Bronchial epithelial cell (primary cell): ENCODE results near the gene COX5B. TPM values are rescaled to one million over a fixed set of nuclear protein-coding genes. Genes with fewer than 3 reads are reported as not detected.

ENCODE experiments used
- DNase-seq: peaks from one replicate; pipeline ENCODE4 v3.0.0-alpha.2; 2010; ENCODE audit warnings: low read depth
- FAIRE-seq: peaks from 2 replicates; lab custom pipeline; 2011; peaks lifted over from hg19 to GRCh38; lab: Jason Lieb, UNC
- H3K27me3 ChIP-seq: 2 replicates; pipeline ENCODE4 v1.5.1; 2011; ENCODE audit warnings: low read length; ENCODE audit not compliant: control insufficient read depth, insufficient read depth
- H3K36me3 ChIP-seq: 2 replicates; pipeline ENCODE4 v1.5.1; 2011; ENCODE audit warnings: low read length; ENCODE audit not compliant: control insufficient read depth, insufficient read depth
- H3K4me3 ChIP-seq: 2 replicates; pipeline ENCODE4 v1.5.1; 2011; ENCODE audit warnings: mild to moderate bottlenecking, low read depth, low read length, control low read depth
- total RNA-seq: library from RNA; depleted of rRNA; stranded (reverse); fragments of >200 nt; gene quantifications from 2 replicates; pipeline ENCODE4 v1.2.1, GENCODE V29; 2014
- TF ChIP-seq, protein P1 (sequence below): IDR thresholded peaks from 2 replicates; pipeline ENCODE4 v1.5.1; 2011; ENCODE audit warnings: mild to moderate bottlenecking, moderate library complexity, low read length, control low read depth, inconsistent platforms; ENCODE audit not compliant: insufficient read depth, severe bottlenecking

COX5B gene
- total RNA-seq, 1 donor from 2014 or later: 416 TPM

DNA sequence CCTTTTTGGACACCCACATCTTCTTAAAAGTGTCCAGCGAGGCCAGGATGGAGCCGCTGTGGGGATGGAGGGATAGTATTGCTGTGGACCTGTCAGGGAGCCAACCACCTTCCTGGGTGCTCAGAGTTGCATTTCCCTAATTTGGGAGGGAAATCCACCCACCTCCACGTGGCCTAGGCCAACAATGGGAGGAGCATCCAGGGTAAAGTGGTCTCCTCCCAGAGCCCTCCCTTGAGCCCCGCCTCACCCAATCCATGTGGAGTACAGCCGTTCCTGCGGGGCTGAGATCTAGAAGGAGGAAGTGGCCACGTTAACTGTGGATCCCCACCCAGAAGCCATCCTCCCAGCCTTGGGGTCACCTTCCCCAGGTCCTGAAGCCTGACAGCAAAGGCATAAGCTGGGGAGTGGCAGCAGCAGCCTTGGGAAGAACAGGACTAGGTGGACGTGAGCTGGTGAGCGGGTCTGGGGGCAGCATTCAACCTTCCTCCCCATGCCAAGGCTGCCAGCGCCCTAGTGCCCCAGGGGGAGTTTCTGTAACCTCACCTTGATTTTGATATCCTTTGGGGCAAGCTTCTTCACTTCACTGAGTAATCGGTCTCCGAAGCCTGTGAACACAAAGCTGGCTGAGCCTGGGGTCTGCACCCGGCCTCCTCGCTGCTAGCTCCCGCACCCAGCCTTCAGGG lies 11.2 kb downstream of the COX5B start:
- peaks cover 28% of the 10 kb centered on the region for H3K36me3 ChIP-seq
- no peaks in the 10 kb centered on the region for H3K27me3 ChIP-seq
- FAIRE-seq (no peak), DNase-seq (no peak)
- TF ChIP-seq, protein P1, sequence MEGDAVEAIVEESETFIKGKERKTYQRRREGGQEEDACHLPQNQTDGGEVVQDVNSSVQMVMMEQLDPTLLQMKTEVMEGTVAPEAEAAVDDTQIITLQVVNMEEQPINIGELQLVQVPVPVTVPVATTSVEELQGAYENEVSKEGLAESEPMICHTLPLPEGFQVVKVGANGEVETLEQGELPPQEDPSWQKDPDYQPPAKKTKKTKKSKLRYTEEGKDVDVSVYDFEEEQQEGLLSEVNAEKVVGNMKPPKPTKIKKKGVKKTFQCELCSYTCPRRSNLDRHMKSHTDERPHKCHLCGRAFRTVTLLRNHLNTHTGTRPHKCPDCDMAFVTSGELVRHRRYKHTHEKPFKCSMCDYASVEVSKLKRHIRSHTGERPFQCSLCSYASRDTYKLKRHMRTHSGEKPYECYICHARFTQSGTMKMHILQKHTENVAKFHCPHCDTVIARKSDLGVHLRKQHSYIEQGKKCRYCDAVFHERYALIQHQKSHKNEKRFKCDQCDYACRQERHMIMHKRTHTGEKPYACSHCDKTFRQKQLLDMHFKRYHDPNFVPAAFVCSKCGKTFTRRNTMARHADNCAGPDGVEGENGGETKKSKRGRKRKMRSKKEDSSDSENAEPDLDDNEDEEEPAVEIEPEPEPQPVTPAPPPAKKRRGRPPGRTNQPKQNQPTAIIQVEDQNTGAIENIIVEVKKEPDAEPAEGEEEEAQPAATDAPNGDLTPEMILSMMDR: no peak
- H3K4me3 ChIP-seq: no peak overlapping the region

DNA sequence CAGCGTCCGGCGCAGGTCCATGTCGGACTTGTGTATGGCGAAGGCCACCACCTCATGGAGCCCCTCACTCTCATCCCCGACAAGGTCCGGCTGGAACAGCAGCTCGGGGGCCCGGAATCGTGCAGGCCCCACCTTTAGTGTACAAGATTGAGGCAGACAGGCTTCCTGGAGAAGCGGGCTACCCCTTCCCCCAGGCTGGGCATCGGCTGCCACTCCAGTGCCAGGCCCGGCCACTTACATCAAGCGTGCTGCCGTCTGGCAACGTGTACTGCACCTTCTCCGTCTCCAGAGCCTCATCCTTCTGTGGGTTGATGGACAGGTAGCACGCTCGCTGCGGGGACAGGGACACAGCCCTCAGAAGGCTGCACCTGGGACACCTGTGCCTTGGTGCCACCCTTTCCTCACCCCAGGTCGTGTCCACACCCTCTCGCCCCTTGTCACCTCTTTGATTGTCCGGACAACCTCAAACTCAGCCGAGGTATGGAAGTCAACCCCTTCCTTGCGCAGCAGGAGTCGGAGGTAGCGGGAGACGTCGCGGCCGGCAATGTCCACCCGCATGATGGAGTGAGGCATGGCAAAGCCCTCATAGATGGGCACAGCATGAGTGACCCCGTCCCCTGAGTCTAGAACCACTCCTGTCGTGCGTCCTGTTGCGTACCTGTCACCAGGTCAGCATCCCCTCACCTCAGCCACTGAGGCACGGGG lies 12.3 kb downstream of the COX5B start:
- TF ChIP-seq, protein P1: no peak
- H3K36me3 ChIP-seq: peaks cover 28% of the 10 kb centered on the region

DNA sequence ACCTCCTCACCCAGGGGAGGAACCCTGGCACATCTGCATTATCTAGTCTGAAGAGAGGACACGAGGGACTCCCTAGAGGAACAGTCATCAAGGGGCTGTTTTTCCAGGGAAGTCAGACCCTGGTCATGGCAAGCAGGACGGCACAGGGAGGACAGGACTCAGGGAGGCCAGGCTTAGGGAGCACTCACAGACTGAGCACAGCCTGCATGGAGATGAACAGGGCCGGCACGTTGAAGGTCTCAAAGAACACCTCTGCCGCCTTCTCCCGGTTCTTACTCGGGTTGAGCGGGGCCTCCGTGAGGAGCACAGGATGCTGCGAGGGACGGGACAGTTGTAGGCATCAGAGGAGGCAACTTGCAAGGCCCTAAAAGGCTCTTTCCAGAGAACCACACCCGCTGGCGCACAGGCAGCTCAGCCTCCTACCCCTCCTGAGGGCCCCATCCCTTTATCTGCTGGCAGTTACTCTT lies 12.9 kb downstream of the COX5B start:
- no peak overlapping the region for H3K4me3 ChIP-seq
- TF ChIP-seq, protein P1: no peak
- DNase-seq (no peak), FAIRE-seq (no peak)
- no peaks in the 10 kb centered on the region for H3K27me3 ChIP-seq
- H3K36me3 ChIP-seq: peaks cover 28% of the 10 kb centered on the region

More for the DNA sequence above, 12.3 kb downstream of the COX5B start:
- DNase-seq (no peak), FAIRE-seq (no peak)
- Histone ChIP-seq H3K4me3 (no peak overlapping the region), H3K27me3 (no peaks in the 10 kb centered on the region)

DNA sequence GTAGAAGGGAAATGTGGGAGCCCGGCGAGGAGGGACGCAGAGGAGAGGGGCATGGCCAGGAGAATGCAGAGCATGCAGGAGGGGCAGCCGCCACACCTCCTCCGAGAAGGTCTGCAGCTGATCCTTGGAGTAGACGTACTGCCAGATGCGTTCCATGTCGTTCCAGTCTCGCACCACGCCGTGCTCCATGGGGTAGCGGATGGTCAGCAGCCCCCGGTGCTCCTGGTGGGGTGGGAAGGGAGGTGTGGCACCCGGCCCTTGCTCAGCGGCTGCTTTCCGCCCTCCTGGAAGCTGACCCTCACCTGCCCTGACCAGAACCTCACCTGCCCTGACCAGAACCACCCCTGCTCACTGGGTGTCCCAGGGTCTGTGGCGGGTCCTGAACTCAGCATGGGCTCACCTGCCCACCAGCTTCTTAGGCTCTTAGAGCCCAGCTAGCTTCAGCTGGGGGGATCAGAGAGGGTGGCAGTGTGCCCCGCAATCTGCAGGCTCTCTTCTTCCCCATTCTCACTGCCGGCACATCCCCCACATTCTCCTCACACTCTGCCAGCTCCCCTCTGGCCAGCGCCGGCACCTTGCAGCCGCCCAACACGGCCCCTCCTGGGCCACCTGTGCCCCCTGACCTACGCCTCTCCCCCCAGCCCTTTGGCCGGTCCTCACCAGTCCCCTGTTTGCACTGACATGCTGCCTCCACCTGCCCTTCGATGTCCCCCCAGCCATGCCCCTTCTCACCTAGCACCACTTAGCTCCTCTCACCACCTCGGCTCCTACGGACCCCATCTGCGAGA lies 13.6 kb downstream of the COX5B start:
- FAIRE-seq (no peak), DNase-seq (no peak)
- TF ChIP-seq, protein P1: no peak
- Histone ChIP-seq H3K27me3 (no peaks in the 10 kb centered on the region), H3K4me3 (no peak overlapping the region), H3K36me3 (peaks cover 28% of the 10 kb centered on the region)

DNA sequence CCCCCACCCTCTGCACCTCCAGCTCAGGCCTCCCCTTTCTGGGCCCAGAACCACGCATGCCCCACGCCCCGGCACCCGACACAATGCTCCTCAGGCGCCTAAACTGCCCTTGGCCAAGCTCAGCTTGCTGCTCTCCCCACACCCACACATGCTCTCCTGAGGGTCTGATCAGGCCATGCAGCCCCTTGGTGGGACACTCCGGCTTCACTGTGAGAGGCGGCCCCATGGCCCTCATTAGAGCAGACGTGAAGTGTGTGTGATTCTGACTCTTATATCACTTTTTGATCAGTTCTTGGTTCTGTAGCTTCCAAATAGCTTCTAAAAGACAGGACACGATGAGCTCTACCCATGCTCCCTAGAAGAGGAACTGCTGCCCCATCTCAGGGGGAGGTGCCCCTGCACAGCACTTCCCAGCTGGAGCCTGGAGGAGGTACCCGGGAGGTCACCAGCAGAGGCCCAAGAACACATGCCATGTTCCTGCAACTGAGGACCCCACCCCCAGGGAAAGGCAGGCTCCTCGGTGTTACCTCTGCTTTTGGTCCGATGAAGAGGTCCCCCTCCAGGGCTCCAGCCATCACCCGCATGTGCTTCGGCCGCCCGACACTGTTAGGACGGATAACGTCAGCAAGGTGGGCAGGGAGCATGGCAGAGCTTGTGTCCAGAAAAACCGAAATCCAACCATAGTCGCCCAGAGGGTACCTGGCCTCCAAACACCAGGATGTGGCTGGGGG lies 14.3 kb downstream of the COX5B start:
- DNase-seq (no peak), FAIRE-seq (no peak)
- H3K27me3 ChIP-seq: no peaks in the 10 kb centered on the region
- TF ChIP-seq, protein P1: no peak
- H3K4me3 ChIP-seq: no peak overlapping the region
- peaks cover 28% of the 10 kb centered on the region for H3K36me3 ChIP-seq
